ENCODE results near the gene LHX3.
"Not testable (repeated sequence)": the region's sequence is repeated elsewhere in the genome, so short reads cannot be mapped to it uniquely, and the experiment has no call there.

LHX3 gene

DNA sequence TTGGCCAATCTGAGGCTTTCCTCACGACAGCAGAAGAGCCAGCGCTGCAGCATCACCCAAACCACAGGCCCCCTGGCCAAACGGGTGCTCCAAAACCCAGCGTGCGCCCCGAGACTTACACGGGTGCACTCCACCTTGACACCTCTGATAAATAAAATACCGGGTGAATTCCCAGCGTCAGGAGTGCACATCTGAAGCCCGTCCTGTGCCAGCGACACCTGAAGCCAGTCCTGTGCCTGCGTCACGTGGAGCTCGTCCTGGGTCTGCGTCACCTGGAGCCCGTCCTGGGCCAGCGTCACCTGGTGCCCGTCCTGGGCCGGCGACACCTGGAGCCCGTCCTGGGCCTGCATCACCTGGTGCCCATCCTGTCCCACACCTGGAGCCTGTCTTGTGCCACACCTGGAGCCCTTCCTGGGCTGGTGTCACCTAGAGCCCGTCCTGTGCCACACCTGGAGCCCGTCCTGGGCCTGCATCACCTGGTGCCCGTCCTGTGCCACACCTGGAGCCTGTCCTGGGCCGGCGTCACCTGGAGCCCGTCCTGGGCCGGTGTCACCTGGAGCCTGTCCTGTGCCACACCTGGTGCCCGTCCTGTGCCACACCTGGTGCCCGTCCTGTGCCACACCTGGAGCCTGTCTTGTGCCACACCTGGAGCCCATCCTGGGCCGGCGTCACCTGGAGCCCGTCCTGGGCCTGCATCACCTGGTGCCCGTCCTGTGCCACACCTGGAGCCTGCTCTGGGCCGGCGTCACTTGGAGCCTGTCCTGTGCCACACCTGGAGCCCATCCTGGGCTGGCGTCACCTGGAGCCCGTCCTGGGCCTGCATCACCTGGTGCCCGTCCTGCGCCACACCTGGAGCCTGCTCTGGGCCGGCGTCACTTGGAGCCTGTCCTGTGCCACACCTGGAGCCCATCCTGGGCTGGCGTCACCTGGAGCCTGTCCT, 31.8 kb upstream of the LHX3 start:
- H3K36me3 Mint-ChIP-seq, CTCF ChIA-PET, H3K9me3 Mint-ChIP-seq, H3K27me3 Mint-ChIP-seq, H3K27ac Mint-ChIP-seq, DNase-seq, H3K4me3 Mint-ChIP-seq: not testable (repeated sequence)
- H3K4me1 Mint-ChIP-seq = peaks cover 22% of the 10 kb centered on the region

DNA sequence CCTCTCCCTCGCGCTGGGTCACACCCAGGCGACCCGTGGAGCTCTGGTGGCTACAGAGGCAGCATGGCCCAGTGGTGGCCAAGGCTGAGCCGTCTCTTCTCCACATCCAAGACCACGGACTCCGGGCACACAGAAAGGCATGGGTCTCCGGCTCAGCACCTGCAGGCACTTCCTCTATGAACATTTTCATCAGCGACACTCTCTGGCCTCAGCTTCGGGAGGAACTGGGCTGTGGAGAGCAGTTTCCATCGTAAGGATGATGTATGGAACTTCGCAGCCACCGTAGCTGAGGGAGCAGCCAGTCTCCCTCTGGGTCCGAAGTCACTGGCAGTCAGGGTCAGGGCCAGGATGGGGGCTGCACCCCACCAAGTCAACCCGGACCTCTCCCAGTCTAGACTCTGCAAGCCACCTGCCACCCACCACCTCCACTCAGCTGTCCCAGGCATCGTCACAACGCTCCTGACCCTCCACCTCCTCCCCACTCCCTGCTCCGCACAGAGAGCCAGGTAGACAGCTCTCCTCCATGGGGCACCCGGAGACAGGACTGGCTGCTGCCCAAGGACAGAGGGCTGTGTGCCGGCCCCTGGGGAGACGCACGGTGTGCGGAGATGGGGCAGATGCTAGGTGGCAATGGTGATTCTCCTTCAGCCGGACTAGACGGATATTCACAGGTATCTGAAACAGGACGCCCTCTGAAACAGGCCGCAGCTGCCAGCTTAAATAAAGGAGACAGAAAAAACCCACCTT, 31.0 kb upstream of the LHX3 start:
- CTCF ChIA-PET = no interaction called here
- Mint-ChIP-seq H3K27me3 (no peaks in the 10 kb centered on the region), H3K9me3 (no peaks in the 10 kb centered on the region), H3K4me3 (no peak overlapping the region), H3K27ac (no peak overlapping the region), H3K36me3 (peaks cover 5% of the 10 kb centered on the region), H3K4me1 (peaks cover 28% of the 10 kb centered on the region)
- DNase-seq = no peak

DNA sequence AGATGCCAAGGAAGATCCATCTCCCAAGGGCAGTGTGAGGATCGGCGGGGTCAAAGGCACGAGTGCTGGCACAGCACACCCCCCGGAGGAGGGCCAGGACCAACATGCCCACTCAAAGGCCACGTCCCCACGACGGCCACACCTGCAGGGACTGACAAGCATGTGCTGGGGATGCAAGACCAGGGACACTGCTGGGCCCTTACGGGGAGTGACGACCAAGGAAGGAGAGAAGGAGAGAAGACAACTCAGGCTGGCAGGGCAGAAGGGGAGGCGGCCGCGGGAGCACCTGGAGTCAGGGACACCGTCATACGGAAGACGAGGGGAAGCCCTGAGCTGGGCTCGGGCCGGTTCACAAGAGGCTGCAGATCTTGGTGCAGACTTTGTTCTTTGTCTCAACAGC, 30.2 kb upstream of the LHX3 start:
- no peak for DNase-seq
- CTCF ChIA-PET = interaction anchor here (1.1 kb wide), 1 partner anchor 8 kb away, joined by 4 read pairs; no protein-coding TSS in a partner anchor
- H3K27me3 Mint-ChIP-seq = no peaks in the 10 kb centered on the region
- H3K4me3 Mint-ChIP-seq = no peak overlapping the region
- H3K9me3 Mint-ChIP-seq = no peaks in the 10 kb centered on the region
- peaks cover 29% of the 10 kb centered on the region for H3K4me1 Mint-ChIP-seq
- peaks cover 5% of the 10 kb centered on the region for H3K36me3 Mint-ChIP-seq
- H3K27ac Mint-ChIP-seq = no peak overlapping the region

DNA sequence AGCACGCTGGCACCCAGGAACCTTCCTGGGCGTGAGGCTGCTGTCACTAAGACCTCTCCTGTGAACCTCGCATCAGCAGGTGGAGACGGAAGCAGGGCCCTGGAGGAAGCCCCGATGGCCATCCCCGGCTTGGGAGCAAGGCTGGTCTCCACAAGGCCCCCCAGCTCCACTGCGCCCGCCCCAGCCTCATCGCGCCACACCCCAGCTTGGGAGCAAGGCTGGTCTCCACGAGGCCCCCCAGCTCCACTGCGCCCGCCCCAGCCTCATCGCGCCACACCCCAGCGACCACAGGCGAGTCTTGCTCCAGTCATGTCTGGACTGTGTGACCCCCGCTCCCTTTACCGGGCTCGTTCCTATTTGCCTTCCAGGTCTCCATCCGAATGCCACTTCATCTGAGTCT, 29.7 kb upstream of the LHX3 start:
- Mint-ChIP-seq H3K27me3 (no peaks in the 10 kb centered on the region), H3K36me3 (peaks cover 5% of the 10 kb centered on the region), H3K4me3 (no peak overlapping the region), H3K4me1 (peaks cover 29% of the 10 kb centered on the region), H3K9me3 (no peaks in the 10 kb centered on the region), H3K27ac (no peak overlapping the region)
- DNase-seq = no peak
- CTCF ChIA-PET = interaction anchor here (1.1 kb wide), 1 partner anchor 9 kb away, joined by 4 read pairs; no protein-coding TSS in a partner anchor

DNA sequence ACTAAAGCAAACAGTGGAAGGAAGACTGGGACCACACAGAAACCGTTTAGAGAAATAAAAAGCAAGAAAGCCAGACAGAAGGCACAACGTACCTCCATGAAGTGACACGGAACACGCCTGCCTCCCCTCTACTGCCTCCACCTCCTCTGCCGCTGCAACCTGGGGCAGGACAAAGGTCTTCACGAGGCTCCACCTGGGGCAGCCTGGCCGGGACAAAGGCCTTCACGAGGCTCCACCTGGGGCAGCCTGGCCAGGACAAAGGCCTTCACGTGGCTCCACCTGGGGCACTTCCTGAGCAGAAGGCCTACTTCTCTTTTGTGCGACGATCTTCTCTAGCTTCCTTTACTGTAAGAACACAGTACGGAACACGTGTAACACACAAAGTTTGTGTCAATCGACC, 28.9 kb upstream of the LHX3 start:
- no peaks in the 10 kb centered on the region for H3K27me3 Mint-ChIP-seq
- H3K9me3 Mint-ChIP-seq = no peaks in the 10 kb centered on the region
- CTCF ChIA-PET = interaction anchor here (1.1 to 1.4 kb wide), 2 partner anchors 9 to 34 kb away, joined by 3 to 4 read pairs; no protein-coding TSS in a partner anchor
- H3K36me3 Mint-ChIP-seq = peaks cover 5% of the 10 kb centered on the region
- DNase-seq = no peak
- no peak overlapping the region for H3K4me3 Mint-ChIP-seq
- peak overlapping the region; percentile 59 for H3K27ac Mint-ChIP-seq
- H3K4me1 Mint-ChIP-seq = peaks cover 29% of the 10 kb centered on the region

DNA sequence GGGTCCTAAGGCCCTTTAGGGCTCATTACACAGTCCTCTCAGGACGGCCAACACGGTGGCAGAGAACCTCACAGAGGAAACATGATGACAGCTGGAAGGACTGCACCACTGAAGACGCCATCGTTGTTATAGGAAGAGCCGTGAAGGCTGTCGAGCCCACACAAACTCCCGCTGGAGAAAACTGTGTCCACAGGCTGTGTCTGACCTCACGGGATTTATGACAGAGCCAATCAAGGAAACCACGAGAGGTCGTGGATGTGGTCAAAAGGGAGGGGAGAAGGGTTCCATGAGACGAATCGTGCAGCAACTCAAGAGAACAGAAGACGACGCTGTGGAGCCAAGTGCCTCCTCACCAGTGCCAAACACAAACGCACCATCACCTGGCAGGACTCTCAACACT, 28.5 kb upstream of the LHX3 start:
- no peaks in the 10 kb centered on the region for H3K9me3 Mint-ChIP-seq
- H3K4me3 Mint-ChIP-seq = no peak overlapping the region
- no peaks in the 10 kb centered on the region for H3K27me3 Mint-ChIP-seq
- H3K27ac Mint-ChIP-seq = peak overlapping the region; percentile 59
- H3K4me1 Mint-ChIP-seq = peaks cover 29% of the 10 kb centered on the region
- CTCF ChIA-PET = interaction anchor here (1.4 kb wide), 1 partner anchor 34 kb away, joined by 3 read pairs; no protein-coding TSS in a partner anchor
- no peak for DNase-seq
- H3K36me3 Mint-ChIP-seq = peaks cover 5% of the 10 kb centered on the region

DNA sequence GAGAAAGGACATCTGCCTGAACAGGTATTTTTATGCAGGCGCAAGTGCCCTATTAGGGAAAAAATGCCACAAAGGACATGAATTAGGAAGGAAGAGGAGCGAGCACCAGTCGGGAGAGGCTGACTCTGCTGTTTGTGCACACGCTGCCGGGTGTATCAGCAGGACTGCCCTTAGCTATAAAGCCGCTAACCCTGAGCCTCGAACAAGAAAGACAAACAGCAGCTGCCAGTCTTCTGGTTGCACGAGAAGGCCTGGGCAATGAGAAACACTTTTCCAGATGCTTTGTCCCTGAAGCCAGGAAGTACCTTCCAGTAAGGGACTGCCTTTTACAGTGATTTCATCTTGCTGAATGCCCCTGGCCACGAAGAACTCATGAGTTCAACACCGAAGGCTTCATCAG, 28.0 kb upstream of the LHX3 start:
- no peak for DNase-seq
- H3K27ac Mint-ChIP-seq = peak overlapping the region; percentile 59
- peaks cover 29% of the 10 kb centered on the region for H3K4me1 Mint-ChIP-seq
- H3K36me3 Mint-ChIP-seq = peaks cover 5% of the 10 kb centered on the region
- H3K9me3 Mint-ChIP-seq = no peaks in the 10 kb centered on the region
- no peak overlapping the region for H3K4me3 Mint-ChIP-seq
- CTCF ChIA-PET = interaction anchor here (1.4 kb wide), 1 partner anchor 35 kb away, joined by 3 read pairs; no protein-coding TSS in a partner anchor
- no peaks in the 10 kb centered on the region for H3K27me3 Mint-ChIP-seq

DNA sequence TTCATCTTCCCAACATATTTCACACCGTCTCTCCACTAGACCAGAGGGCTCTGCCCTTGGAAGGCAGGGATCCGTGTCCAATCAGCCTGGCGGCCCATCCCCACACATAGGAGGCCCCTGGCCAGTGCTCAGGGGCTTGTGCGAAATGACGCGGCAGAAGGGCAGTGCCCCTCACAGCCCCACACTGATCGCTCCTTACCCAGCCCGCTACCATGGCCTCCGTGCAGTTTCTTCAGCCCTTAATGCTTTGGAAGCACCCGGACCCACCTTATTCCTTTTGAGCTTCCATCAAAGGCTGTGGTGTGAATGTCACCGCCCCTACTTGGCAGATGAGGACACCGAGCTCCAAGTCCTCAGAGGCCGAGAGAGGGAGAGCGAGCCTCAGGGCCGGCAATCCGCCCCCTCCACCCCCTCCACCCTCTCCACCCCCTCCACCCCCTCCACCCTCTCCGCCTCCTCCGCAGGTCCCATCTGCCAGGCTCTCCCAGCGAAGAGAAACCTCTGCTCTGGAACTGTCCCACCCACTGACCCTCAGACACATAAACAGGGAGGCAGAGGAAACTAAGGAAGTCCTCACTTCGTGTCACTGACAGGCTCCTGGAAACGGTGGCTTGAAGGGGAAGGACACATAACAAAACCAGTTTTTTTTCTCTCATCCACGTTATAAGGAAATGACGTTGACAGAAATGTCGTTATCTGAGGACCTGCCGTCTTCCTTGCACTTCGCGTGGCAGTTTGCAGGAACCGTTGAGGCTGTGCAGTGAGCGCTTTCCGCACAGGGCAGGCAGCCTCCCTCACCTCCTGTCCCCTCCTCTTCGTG, 26.8 kb upstream of the LHX3 start:
- CTCF ChIA-PET = no interaction called here
- peaks cover 29% of the 10 kb centered on the region for H3K4me1 Mint-ChIP-seq
- peaks cover 5% of the 10 kb centered on the region for H3K36me3 Mint-ChIP-seq
- peak overlapping the region; percentile 53 for H3K4me3 Mint-ChIP-seq
- peak; percentile 55 for DNase-seq
- no peaks in the 10 kb centered on the region for H3K9me3 Mint-ChIP-seq
- no peaks in the 10 kb centered on the region for H3K27me3 Mint-ChIP-seq
- peak overlapping the region; percentile 86 for H3K27ac Mint-ChIP-seq

DNA sequence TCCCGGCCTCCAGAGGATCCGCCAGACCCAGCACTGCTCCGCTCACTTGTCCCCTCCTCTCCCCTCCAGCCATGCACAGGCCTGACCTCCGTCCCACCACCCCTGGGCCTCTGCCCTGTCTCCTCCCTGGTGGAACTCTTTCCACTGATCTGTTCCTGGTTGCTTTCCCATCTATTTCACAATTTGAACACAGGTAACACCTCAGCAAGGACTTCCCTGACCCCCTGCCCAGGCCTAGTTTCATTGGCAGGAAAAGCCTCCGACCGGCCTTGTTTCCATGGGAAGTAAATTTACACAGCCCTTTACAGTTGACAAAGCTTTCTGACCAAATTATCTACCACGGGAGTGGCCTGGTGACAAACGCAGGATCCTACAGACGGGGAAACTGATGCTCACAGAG, 25.8 kb upstream of the LHX3 start:
- H3K27ac Mint-ChIP-seq = peak overlapping the region; percentile 38
- DNase-seq = no peak
- H3K9me3 Mint-ChIP-seq = no peaks in the 10 kb centered on the region
- H3K27me3 Mint-ChIP-seq = no peaks in the 10 kb centered on the region
- H3K36me3 Mint-ChIP-seq = peaks cover 5% of the 10 kb centered on the region
- peaks cover 29% of the 10 kb centered on the region for H3K4me1 Mint-ChIP-seq
- CTCF ChIA-PET = no interaction called here
- H3K4me3 Mint-ChIP-seq = no peak overlapping the region

DNA sequence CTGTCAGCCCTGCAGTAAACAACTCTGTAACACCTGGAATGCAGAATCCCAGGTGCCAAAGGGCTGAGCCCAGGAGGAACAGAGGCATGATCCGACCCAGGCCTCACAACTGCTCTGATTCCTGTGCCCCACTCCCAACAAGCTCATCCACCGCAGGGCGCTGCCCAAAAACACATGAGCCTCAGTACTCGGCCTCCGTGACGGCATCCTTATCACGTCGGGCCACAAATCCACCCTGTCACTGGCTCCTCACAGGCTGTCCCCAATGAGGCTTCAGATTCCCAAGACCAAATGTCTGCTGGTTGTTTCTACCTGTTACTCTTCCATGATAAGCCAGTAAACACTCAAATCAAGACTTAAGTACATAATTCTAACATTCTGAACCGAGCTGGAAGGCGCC, 25.4 kb upstream of the LHX3 start:
- no peak overlapping the region for H3K27ac Mint-ChIP-seq
- DNase-seq = no peak
- peaks cover 5% of the 10 kb centered on the region for H3K36me3 Mint-ChIP-seq
- H3K4me1 Mint-ChIP-seq = peaks cover 29% of the 10 kb centered on the region
- H3K4me3 Mint-ChIP-seq = no peak overlapping the region
- no peaks in the 10 kb centered on the region for H3K27me3 Mint-ChIP-seq
- no peaks in the 10 kb centered on the region for H3K9me3 Mint-ChIP-seq
- CTCF ChIA-PET = no interaction called here

DNA sequence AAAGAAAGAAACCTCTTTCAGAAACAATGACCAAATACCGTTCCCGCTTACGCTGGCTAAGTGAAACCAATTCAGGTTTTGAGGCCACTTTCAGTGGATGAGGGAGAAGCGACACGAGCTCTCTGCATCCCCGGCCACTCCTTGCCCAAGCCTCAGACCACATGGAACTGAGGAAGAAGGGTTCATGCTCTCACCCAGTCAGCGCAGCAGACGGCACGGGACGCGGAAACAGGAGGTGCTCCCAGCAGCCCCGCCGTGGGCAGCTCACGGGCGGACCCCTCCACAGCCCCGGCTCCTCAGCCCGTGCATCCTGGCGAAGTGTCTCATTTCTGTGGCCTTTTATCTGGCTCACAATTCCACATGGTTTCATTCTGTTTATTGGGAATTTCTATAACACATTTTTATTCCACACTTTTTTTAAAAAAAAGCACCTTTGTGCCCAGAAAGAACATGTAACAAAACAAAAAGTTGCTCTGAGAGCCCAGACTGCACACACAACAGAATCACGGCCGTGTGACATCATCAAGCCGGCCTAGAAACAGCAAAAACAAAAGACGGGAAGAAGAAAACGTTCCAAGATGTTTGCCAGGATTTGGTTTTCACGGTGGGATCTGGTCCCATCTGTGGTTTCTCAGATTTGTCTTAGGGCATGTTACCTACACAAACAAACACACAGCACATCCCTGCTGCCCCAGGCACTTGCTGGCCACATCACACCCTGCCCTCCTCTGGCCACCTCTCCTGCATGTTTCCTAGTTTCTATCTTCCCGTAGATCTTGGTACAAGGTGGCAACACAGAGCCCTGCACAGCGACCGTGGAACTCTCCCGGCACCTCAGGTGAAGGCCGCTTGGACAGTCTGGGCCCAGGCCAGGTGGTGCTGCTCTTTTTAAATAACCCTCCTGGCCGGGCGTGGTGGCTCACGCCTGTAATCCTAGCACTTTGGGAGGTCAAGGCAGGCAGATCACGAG, 24.5 kb upstream of the LHX3 start:
- no peak overlapping the region for H3K4me3 Mint-ChIP-seq
- no peaks in the 10 kb centered on the region for H3K27me3 Mint-ChIP-seq
- CTCF ChIA-PET = no interaction called here
- no peaks in the 10 kb centered on the region for H3K9me3 Mint-ChIP-seq
- peaks cover 31% of the 10 kb centered on the region for H3K4me1 Mint-ChIP-seq
- no peak for DNase-seq
- peak overlapping the region; percentile 24 for H3K27ac Mint-ChIP-seq
- H3K36me3 Mint-ChIP-seq = peaks cover 4% of the 10 kb centered on the region

DNA sequence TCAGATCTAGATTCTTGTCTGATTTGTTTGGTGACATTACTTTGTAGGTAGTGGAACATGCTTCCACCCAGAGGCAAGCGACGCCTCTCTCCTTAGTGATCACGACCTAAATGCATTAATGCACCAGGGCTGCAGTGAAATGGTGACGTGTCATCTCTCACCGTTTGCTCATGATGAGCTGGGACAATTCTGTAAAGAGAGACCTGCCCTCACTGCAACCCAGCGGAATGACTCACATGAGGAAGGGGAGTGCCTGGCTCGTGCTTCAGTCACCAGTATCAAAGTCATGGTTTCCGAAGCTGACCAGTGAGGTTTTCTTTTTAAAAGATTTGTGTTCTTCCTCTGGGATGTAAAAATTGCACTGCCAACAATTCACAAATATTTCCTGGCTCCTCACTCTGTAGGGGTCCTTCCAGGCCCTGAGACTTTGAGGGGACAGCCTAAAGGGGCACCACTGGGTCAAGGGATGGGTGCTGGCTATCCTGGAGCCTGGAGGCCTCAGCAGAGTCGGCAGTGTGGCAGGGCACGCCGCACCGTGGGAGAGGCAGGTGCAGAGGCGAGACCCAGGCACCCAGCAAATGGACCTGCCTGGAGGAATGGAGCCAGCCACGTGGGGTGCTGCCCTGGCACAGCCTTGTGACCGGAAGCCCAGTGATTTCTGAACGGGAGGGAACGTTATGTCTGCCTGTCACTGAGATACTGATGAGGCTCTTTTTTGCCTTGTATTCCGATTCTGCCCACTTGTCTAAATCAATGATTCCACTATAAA, 23.4 kb upstream of the LHX3 start:
- Mint-ChIP-seq H3K4me1 (peaks cover 23% of the 10 kb centered on the region), H3K27ac (no peak overlapping the region), H3K4me3 (no peak overlapping the region), H3K9me3 (no peaks in the 10 kb centered on the region), H3K27me3 (no peaks in the 10 kb centered on the region), H3K36me3 (peaks cover 8% of the 10 kb centered on the region)
- CTCF ChIA-PET = interaction anchor here (0.7 to 1.8 kb wide), 2 partner anchors 10 to 15 kb away, joined by 3 to 5 read pairs; no protein-coding TSS in a partner anchor
- no peak for DNase-seq
